Spleen (tissue), 7 donors: ENCODE results near the gene HSD17B4.

Source experiments
- POLR2A ChIP-seq, 3 donors: fragments of 450-650 bp; IDR thresholded peaks; one replicate each; pipeline ENCODE4 v1.5.1; 2017; ENCODE audit warnings: antibody characterized with exemption in 3 of 3, mild to moderate bottlenecking in 1 of 3
- TF ChIP-seq, protein P1 (sequence below), 11 experiments: fragments of 200-600 bp in 7 of 11; fragments of 450-650 bp in 4 of 11; sonication (generic) in 4 of 11; IDR thresholded peaks in 8 of 11; conservative IDR thresholded peaks in 3 of 11; 1 replicate in 7 of 11; 2 replicates in 4 of 11; pipeline versions ENCODE4 v1.4.0 to v1.8.0; 2016 to 2021; ENCODE audit warnings: antibody characterized with exemption in 11 of 11, inconsistent platforms in 4 of 11, mild to moderate bottlenecking in 1 of 11
- donor health status: DM: no; HTN: no; CAD: no; lungs with moderate emphysema.
- donor health status: DM: no; HTN: no; CAD: no.
- donor health status: DM: no; HTN: no; CAD: no.

DNA sequence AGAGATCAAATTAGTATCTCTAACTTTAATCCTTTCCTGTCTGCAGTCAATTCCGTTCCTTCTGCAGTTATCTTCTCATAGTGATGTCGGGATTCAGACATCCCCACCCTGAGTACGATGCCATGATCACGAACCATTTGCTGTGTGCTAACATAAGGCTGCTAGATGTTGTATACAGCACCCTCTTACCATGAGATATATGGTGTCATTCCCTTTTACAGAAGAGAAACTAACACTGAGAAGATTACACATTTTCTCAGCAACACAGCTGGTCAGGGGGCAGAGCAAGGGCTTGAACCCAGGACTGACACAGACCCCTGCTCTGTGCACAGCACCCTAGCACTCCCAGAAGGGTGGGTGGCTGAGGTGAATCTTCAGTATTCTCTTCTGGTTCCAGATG, 46.9 kb upstream of the HSD17B4 start:
- TF ChIP-seq, protein P1, sequence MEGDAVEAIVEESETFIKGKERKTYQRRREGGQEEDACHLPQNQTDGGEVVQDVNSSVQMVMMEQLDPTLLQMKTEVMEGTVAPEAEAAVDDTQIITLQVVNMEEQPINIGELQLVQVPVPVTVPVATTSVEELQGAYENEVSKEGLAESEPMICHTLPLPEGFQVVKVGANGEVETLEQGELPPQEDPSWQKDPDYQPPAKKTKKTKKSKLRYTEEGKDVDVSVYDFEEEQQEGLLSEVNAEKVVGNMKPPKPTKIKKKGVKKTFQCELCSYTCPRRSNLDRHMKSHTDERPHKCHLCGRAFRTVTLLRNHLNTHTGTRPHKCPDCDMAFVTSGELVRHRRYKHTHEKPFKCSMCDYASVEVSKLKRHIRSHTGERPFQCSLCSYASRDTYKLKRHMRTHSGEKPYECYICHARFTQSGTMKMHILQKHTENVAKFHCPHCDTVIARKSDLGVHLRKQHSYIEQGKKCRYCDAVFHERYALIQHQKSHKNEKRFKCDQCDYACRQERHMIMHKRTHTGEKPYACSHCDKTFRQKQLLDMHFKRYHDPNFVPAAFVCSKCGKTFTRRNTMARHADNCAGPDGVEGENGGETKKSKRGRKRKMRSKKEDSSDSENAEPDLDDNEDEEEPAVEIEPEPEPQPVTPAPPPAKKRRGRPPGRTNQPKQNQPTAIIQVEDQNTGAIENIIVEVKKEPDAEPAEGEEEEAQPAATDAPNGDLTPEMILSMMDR (IDR thresholded peaks at IDR 0.05 in 8 of 11, conservative IDR thresholded peaks at IDR 0.05 in 3 of 11): no peak
- no peak for TF ChIP-seq POLR2A (IDR thresholded peaks at IDR 0.05)
